HPDE6-E6E7 (cell line): ENCODE data around the gene ADCY3.

Source experiments
- DNase-seq: peaks from one replicate; pipeline ENCODE4 v3.0.0; 2011; ENCODE audit warnings: missing footprints; ENCODE audit errors: extremely low spot score

Gene ADCY3

GRCh38 chr2:24925815-24926214 is 5.8 kb upstream of the ADCY3 start:
- no peak for DNase-seq

- DNase-seq = no peak
Measured at GRCh38 chr2:24924732-24925131, 4.7 kb upstream of the ADCY3 start.

- DNase-seq = no peak
Measured at GRCh38 chr2:24924266-24924665, 4.2 kb upstream of the ADCY3 start.

- no peak for DNase-seq
Measured at GRCh38 chr2:24923106-24923505, 3.1 kb upstream of the ADCY3 start.

- no peak for DNase-seq
Measured at GRCh38 chr2:24922556-24922955, 2.5 kb upstream of the ADCY3 start.

GRCh38 chr2:24920809-24921441 is 888 bp upstream of the ADCY3 start:
- no peak for DNase-seq

DNA sequence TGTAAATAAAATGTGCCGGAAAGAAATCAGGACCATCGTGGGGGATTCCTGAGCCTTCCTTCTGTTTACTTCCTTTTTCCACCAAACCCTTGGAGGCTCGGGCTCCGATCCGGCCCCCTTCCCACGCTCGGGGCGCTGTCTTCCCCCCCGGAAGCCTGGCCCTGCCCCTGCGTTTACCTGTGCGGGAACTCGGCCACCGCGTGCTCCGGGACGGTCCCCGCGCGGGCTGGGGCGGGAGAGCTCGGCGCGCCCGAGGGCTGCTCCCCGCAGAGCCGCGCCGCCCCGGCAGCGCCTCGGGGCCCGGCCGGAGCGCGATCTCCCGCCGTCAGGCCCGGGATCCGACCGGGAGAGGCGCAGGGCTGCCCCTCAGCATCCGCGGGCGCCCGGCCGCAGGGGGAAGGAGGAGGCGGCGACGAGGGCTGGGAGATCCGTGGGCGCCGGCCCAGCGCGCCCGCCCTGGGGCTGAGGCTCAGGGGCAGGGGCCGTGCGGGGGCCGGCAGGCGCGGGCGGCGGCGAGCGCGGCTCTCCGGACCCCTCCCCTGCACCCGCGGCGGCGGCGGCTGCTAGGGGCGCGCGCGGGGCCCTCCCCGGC is 435 bp downstream of the ADCY3 start:
- DNase-seq = no peak

GRCh38 chr2:24919037-24919505 is 966 bp downstream of the ADCY3 start:
- peak; percentile 46 for DNase-seq

- DNase-seq = no peak
Measured at GRCh38 chr2:24918326-24919036, 1.6 kb downstream of the ADCY3 start.

DNA sequence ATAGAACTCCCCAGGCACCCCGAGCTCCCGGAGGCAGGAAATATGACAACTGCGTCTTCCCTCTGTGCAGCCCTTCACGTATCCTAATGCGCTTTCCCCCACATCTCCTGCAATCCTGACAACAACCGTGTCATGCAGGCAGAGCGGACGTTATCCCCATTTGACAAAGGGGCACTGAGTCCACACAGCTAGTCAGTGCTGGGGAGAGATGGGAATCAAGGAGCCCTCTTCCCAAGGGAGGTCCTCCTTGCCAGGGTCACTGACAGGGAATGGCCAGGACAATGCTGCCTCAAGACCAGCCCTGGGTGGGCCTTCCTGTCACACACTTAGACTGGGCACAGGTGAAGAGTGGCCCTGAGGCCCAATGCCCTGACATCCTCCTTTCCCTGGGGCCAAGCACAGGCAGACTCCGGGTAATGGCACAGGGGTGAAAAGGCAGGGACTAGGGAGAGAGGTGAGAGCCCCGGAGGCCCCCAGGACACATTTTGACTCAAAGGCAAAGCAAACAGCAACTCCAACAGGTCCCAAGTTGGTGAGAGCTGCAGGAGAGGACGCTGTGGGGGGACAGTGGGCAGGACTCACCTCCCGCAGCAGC is 2.2 kb downstream of the ADCY3 start:
- no peak for DNase-seq

DNA sequence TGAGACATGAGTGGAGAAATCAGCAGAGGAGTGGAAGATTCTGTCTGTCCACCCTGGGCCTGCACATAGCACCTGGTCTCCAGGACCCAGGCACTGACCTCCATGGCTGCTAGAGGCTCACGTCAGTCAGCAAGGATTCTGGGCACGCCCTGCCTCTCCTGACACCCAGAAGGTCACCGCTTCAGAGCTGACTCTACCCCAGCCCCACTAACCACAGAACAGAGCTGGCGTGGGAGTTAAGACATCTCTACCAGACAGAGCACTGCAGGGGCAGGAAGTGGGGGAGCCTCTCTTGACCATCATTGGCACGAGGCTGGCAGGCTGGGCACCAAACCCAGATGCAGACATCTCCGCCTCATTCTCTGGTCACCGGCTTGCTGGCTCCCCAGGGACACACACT is 3.0 kb downstream of the ADCY3 start:
- no peak for DNase-seq

DNA sequence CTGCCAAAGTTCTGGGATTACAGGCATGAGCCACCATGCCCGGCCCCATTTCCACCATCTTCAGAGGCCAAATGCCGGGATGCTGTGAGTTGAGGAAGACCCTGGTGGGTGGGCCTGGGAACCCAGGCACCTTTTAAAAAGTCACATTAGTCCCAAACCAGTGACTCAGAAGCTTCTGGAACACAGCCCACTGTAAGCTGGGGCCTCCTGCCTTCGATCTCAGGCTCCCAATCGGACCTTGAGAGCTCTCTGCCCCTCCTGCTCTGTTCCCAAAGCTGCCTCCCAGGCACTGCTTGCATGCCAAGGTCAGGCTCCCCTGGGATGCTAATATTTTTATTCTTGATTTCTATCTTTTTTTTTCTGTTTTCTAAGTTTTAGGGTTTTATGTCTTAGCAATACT is 4.2 kb downstream of the ADCY3 start:
- DNase-seq = no peak

DNA sequence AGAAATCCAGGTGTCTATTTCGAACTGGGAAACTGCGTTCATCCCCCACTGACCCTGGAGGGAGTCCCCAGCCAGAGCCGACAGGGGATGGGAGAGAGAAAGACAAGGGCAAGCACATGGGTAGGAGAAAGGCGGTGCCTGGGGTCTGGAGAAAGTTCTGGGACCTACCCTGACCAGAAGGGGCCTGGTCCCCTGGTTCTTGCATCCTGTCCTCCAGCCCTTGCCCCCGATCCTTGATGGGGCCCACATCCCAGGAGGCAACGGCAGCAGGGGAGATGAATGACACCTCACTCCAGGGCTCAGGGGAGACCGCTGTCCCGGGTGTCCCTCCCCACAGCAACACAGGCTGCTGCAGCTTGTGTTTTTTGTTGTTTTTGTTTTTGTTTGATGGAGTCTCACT is 4.9 kb downstream of the ADCY3 start:
- no peak for DNase-seq

GRCh38 chr2:24914713-24915112 is 5.3 kb downstream of the ADCY3 start:
- no peak for DNase-seq

GRCh38 chr2:24913911-24914310 is 6.1 kb downstream of the ADCY3 start:
- no peak for DNase-seq

- no peak for DNase-seq
Measured at GRCh38 chr2:24912986-24913385, 7.1 kb downstream of the ADCY3 start.

DNA sequence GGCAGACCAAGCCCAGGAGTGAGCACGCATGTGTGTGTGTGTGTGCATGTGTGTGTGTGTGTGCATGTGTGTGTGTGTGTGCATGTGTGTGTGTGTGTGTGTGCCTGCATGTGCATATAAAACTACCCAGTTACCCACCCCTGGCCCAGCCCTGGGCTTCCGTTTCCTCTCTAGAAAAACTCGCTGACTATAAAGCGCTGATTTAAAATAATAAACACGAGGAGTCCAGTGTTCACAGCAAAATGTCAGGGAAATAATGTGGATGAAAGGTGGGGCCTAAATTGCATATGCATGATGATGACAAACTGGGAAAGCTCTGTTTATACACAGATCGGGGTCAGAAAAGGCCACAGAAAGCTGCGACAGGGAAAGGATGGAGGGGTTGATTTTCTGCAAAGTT is 7.5 kb downstream of the ADCY3 start:
- no peak for DNase-seq

GRCh38 chr2:24910245-24910644 is 9.8 kb downstream of the ADCY3 start:
- DNase-seq = no peak

GRCh38 chr2:24909555-24910177 is 10.4 kb downstream of the ADCY3 start:
- no peak for DNase-seq

- no peak for DNase-seq
Measured at GRCh38 chr2:24908461-24908901, 11.6 kb downstream of the ADCY3 start.

- DNase-seq = no peak
Measured at GRCh38 chr2:24907116-24907515, 12.9 kb downstream of the ADCY3 start.

- no peak for DNase-seq
Measured at GRCh38 chr2:24906466-24906865, 13.6 kb downstream of the ADCY3 start.
